Thyroid gland (tissue), 4 donors: ENCODE data around the gene IFNAR2.

ENCODE experiments used
- POLR2A ChIP-seq, 2 donors: fragments of 450-650 bp; IDR thresholded peaks; one replicate each; pipeline ENCODE4 v1.6.1; 2017; ENCODE audit warnings: antibody characterized with exemption in 2 of 2, mild to moderate bottlenecking in 2 of 2, moderate library complexity in 1 of 2
- TF ChIP-seq, protein P1 (sequence below), 6 experiments: fragments of 200-600 bp in 3 of 6; fragments of 450-650 bp in 3 of 6; sonication (generic) in 3 of 6; IDR thresholded peaks; one replicate each; pipeline ENCODE4 v1.5.1; 2016 to 2019; ENCODE audit warnings: antibody characterized with exemption in 6 of 6, mild to moderate bottlenecking in 2 of 6, inconsistent platforms in 1 of 6, moderate library complexity in 1 of 6

DNA sequence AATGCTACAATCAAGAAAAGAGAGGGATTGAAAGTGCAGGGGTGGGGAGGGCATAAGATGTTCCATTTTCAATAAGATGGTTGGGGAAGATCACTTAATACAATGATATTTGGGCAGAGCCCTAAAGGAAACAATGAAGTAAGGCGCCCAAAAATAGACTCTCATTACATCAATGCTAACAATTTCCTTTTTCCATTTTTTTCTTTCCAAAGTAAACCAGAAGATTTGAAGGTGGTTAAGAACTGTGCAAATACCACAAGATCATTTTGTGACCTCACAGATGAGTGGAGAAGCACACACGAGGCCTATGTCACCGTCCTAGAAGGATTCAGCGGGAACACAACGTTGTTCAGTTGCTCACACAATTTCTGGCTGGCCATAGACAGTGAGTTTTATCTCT, 16.8 kb downstream of the IFNAR2 start:
- TF ChIP-seq, protein P1, sequence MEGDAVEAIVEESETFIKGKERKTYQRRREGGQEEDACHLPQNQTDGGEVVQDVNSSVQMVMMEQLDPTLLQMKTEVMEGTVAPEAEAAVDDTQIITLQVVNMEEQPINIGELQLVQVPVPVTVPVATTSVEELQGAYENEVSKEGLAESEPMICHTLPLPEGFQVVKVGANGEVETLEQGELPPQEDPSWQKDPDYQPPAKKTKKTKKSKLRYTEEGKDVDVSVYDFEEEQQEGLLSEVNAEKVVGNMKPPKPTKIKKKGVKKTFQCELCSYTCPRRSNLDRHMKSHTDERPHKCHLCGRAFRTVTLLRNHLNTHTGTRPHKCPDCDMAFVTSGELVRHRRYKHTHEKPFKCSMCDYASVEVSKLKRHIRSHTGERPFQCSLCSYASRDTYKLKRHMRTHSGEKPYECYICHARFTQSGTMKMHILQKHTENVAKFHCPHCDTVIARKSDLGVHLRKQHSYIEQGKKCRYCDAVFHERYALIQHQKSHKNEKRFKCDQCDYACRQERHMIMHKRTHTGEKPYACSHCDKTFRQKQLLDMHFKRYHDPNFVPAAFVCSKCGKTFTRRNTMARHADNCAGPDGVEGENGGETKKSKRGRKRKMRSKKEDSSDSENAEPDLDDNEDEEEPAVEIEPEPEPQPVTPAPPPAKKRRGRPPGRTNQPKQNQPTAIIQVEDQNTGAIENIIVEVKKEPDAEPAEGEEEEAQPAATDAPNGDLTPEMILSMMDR (IDR thresholded peaks at IDR 0.05) = no peak
- TF ChIP-seq POLR2A (IDR thresholded peaks at IDR 0.05) = no peak
